ENCODE results near the gene GAL3ST3.
A peak's percentile ranks its signal among the peaks of the same experiment; 100 is the strongest.
"Not testable (repeated sequence)": the region's sequence is repeated elsewhere in the genome, so short reads cannot be mapped to it uniquely, and the experiment has no call there.

GAL3ST3 gene

GRCh38 chr11:66045177-66045639 lies 3.8 kb downstream of the GAL3ST3 start:
- peak in 54 of 58 donors; percentile 16 to 86 (median 58) for DNase-seq

GRCh38 chr11:66044757-66045156 lies 4.2 kb downstream of the GAL3ST3 start:
- DNase-seq = no peak

GRCh38 chr11:66042996-66043906 lies 5.7 kb downstream of the GAL3ST3 start:
- no peak for DNase-seq

- DNase-seq = no peak
These were observed 6.5 kb downstream of the GAL3ST3 start for GRCh38 chr11:66042227-66042995.

- DNase-seq = no peak
These were observed 9.2 kb downstream of the GAL3ST3 start for GRCh38 chr11:66039765-66040164.

- DNase-seq = no peak
These were observed 11.6 kb downstream of the GAL3ST3 start for GRCh38 chr11:66037327-66037726.

- no peak for DNase-seq
These were observed 12.6 kb downstream of the GAL3ST3 start for GRCh38 chr11:66036334-66036710.

GRCh38 chr11:66035653-66036333 lies 13.2 kb downstream of the GAL3ST3 start:
- no peak for DNase-seq

- DNase-seq = no peak
These were observed 15.8 kb downstream of the GAL3ST3 start for GRCh38 chr11:66032957-66033735.

- DNase-seq = no peak
These were observed 22.9 kb downstream of the GAL3ST3 start, which contains the start of gene CATSPER1 for GRCh38 chr11:66026017-66026529. CATSPER1 (minus strand) TSS chr11:66026479; CDS start chr11:66026379, 100 bp downstream.

GRCh38 chr11:66023186-66023440 lies 25.8 kb downstream of the GAL3ST3 start:
- DNase-seq = not testable (repeated sequence)

- DNase-seq = peak in 45 of 58 donors; percentile 2 to 74 (median 17)
These were observed 26.4 kb downstream of the GAL3ST3 start for GRCh38 chr11:66022401-66023185.

GRCh38 chr11:66020618-66021357 lies 28.2 kb downstream of the GAL3ST3 start:
- DNase-seq = no peak

GRCh38 chr11:66020212-66020611 lies 28.7 kb downstream of the GAL3ST3 start:
- no peak for DNase-seq

GRCh38 chr11:66017321-66017720 lies 31.6 kb downstream of the GAL3ST3 start:
- no peak for DNase-seq

GRCh38 chr11:66016793-66017177 lies 32.2 kb downstream of the GAL3ST3 start:
- no peak for DNase-seq

- DNase-seq = no peak
These were observed 32.8 kb downstream of the GAL3ST3 start for GRCh38 chr11:66015936-66016792.

GRCh38 chr11:66015454-66015881 lies 33.5 kb downstream of the GAL3ST3 start:
- no peak for DNase-seq

All from anterior cingulate cortex (tissue), 58 donors.